GM18508 (cell line): ENCODE results near the gene ACTN1.

ENCODE experiments used
- ATAC-seq: cut with Tn5 transposase; IDR thresholded peaks from one replicate; pipeline ENCODE4 v1.9.1; 2021; ENCODE audit warnings: moderate number of reproducible peaks; ENCODE audit not compliant: insufficient read depth, unreplicated experiment

The ACTN1 gene

GRCh38 chr14:68952531-68953195, 26.4 kb downstream of the ACTN1 start:
- no peak for ATAC-seq

- ATAC-seq, result no peak
Measured at GRCh38 chr14:68951800-68952530, 27.1 kb downstream of the ACTN1 start.

- no peak for ATAC-seq
Measured at GRCh38 chr14:68951035-68951797, 27.9 kb downstream of the ACTN1 start.

- ATAC-seq, result no peak
Measured at GRCh38 chr14:68950111-68950510, 29.0 kb downstream of the ACTN1 start.

- ATAC-seq, result no peak
Measured at GRCh38 chr14:68949601-68949965, 29.5 kb downstream of the ACTN1 start.

- no peak for ATAC-seq
Measured at GRCh38 chr14:68948686-68949600, 30.2 kb downstream of the ACTN1 start.

GRCh38 chr14:68947802-68948201, 31.3 kb downstream of the ACTN1 start:
- ATAC-seq, result no peak

GRCh38 chr14:68946489-68946822, 32.6 kb downstream of the ACTN1 start:
- ATAC-seq, result no peak

- ATAC-seq, result no peak
Measured at GRCh38 chr14:68945585-68946488, 33.3 kb downstream of the ACTN1 start.

GRCh38 chr14:68945190-68945584, 33.9 kb downstream of the ACTN1 start:
- ATAC-seq, result no peak

- no peak for ATAC-seq
Measured at GRCh38 chr14:68944162-68944561, 34.9 kb downstream of the ACTN1 start.

- no peak for ATAC-seq
Measured at GRCh38 chr14:68943107-68943506, 36.0 kb downstream of the ACTN1 start.

- no peak for ATAC-seq
Measured at GRCh38 chr14:68942296-68943035, 36.6 kb downstream of the ACTN1 start.

- ATAC-seq, result no peak
Measured at GRCh38 chr14:68941820-68942219, 37.3 kb downstream of the ACTN1 start.

GRCh38 chr14:68940614-68941185, 38.4 kb downstream of the ACTN1 start:
- ATAC-seq, result no peak

GRCh38 chr14:68939893-68940613, 39.0 kb downstream of the ACTN1 start:
- no peak for ATAC-seq

- ATAC-seq, result no peak
Measured at GRCh38 chr14:68939181-68939892, 39.8 kb downstream of the ACTN1 start.
